GM19025 (cell line): ENCODE data around the gene KRT74.
"Not testable (repeated sequence)": the region's sequence is repeated elsewhere in the genome, so short reads cannot be mapped to it uniquely, and the experiment has no call there.

Experiments
- ATAC-seq: cut with Tn5 transposase; IDR thresholded peaks from one replicate; pipeline ENCODE4 v1.9.1; 2021; ENCODE audit warnings: mild to moderate bottlenecking, low read depth, moderate library complexity; ENCODE audit not compliant: unreplicated experiment

KRT74 gene

DNA sequence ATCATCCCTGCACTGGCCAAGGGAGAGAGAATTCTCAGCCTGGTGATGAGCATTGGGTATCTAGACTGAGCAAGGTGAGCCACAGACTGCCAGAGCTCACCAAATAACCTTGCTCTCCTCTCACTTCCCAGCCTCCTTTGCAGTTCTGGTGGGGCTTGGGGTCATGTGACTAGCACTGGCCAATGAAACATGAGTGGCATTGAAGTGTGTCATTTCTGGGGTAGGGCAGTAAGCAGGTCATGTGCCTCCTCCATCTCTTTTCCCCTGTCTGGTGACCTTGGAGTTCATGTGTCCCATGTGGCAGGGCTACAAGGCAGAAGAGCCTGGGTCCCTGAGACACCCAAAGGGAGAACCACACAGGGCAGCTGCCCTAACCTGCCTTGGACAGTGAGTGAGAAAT, 31.2 kb upstream of the KRT74 start:
- no peak for ATAC-seq

DNA sequence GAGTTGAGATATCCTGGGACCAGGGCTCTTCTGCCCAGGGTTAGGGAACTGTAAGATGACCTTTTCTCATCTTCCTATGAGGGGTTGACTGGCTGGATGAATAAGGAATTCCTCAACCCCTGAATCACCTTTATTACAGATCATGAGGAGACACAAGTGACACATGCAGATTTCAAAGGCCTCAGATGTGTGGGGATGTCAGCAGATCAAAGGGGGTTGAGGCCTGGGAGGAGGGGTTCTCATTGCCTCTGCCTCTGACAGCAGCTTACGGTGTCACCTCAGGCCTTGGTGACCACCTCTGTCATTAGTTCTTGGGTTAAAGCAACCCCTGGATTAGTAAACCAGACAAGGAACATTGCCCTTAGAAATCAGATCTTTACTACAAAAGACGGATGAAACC, 29.7 kb upstream of the KRT74 start:
- ATAC-seq: no peak

DNA sequence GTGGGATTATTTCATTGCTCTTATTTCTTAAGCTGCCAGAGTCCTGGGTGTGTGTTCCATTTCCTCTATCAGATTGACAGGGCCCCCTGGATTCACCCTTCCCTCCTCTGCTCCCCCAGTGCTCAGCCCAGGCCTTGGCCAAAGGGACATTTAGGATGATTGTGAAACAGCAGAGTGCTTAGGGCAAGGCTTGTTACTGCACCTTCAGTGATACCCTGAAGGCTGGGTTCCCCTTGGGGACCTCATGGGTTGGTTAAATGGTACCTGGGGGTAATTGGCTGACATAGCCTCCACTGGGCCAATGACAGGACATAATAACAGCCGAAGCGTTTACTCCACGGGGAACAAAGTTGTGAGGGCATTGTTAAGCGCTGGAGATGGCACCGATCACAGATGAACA, 28.9 kb upstream of the KRT74 start:
- ATAC-seq: no peak

DNA sequence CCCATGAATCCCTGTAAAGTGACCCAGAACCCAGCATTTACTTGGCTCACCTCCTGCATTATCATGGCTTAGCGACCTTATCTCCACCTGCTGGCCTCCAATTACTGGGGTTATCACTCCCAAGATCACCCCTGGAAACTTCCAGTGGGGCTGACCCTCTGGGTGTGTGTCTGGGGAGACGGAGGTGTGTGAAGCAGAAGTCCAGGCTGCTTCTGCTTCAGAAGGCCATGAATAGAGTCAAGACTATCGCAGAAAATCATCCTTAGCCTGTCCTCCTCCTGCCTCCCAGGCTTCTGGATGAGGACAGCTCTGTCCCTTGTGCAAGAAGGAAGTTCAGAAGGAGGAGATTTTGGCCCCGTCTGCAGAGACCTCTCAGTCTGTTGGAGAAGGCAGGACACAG, 28.0 kb upstream of the KRT74 start:
- ATAC-seq: no peak

DNA sequence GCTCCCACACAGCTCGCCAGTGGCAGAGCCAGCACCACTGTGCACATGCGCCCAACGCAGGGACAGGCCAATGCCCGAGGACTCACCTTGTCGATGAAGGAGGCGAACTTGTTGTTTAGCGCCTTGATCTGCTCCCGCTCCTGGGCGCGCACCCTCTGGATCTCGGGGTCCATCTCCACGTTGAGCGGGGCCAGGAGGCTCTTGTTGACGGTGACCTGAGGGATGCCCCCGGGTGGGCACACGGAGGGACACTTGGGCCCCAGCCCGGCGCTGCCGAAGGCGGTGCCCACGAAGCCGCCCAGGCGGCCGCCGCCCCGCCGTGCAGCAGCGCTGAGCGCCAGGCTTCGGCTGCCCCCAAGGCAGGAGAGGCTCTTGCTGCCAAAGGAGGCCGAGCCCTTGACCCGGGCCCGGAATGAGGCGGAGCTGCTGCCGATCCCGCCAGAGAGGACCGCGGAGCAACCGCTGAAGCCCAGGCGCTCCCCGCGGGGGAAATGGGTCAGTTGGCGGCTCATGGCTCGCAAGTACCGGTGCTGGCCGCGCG, 27.4 kb upstream of the KRT74 start, which contains the start of gene KRT72:
KRT72 (minus strand) TSS at position 523 of the 541 bp plus-strand sequence; CDS start at position 512, 11 bp downstream.
- no peak for ATAC-seq

DNA sequence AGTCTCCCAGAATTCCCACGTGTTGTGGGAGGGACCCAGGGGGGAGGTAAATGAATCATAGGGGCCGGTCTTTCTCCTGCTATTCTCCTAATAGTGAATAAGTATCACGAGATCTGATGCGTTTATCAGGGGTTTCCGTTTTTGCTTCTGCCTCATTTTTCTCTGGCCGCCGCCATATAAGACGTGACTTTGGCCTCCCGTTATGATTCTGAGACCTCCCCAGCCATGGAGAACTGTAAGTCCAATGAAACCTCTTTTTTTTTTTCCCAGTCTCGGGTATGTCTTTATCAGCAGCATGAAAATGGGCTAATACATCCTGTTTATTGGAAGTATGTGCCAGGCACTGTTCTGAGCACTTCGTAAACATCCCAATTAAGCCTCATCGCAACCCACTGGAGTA, 26.8 kb upstream of the KRT74 start:
- ATAC-seq: no peak

DNA sequence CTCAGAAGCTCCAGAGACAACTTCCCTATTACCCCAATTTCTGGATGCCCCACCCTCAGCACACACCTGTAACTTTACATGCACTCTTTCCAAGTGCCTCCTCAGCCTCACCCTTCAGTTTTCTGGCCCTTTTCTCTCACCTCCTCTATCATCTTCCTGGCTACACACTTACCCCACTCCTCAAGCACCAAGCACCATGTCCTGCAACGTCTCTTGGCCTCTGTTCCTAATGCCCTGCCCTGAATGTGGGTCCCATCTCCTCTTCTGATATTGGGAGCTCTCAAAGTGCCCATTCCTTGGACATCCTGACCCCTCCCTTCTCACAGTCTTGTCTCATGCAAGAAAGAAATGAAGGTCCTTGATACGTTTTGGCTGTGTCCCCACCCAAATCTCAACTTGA, 26.4 kb upstream of the KRT74 start:
- ATAC-seq: no peak

DNA sequence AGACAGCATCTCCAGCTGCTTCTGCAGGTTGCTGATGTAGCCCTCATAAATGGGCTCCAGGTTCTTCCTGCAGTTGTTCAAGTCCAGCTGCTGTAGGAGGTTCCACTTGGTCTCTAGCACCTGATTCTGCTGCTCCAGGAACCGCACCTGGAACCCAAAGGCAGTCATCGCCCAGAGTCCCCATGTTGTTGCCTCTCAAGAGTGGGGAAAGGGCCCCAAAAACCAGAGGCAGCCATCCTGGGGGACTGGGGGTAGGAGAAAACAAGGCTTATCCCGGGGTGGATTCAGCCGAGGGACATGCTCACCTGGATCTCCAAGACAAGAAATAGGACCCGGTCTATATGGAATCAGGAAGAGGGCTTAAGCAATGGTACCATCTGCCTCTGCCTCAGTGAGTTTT, 25.3 kb upstream of the KRT74 start:
- ATAC-seq: no peak

DNA sequence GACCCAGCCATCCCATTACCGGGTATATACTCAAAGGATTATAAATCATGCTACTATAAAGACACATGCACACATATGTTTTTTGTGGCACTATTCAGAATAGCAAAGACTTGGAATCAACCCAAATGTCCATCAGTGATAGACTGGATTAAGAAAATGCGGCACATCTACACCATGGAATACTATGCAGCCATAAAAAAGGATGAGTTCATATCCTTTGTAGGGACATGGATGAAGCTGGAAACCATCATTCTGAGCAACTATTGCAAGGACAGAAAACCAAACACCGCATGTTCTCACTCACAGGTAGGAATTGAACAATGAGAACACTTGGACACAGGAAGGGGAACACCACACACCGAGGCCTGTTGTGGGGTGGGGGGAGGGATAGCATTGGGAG, 20.6 kb upstream of the KRT74 start:
- not testable (repeated sequence) for ATAC-seq

DNA sequence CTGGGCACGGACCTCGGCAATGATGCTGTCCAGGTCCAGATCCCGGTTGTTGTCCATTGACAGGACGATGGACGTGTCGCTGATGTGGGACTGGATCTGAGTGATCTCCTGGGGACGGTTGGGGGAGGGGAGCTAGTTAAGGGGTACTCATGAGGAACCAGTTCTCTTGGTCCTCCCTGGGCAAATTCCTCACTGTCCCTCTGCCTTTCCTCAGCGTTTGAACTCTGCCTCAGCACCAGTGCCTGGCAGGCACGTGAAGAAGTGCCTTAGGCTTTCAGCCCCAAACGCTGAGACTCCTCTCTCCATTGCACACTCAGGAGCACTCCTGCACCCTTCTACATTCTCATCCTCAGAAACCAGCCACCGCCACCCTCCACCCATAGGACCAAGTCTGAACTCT, 17.9 kb upstream of the KRT74 start:
- ATAC-seq: no peak

DNA sequence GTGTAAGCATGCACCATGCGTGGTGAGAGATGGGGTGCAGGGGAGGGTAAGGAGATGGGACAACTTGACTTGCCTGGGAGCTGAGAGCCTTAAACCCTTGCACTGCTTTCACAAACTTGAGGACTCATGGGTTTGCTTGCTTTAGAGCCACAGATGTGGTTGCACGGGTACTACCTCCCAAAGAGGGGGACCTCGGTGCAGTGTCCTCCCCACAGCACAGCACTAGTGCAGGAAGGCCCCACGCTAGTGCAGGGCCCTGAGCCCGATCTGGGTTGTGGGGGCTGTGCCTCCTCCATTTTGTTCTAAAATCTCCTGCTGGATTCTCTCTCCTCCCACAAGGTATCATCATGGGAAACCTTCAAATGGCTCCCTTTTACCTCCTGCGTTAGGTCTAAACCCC, 16.4 kb upstream of the KRT74 start:
- no peak for ATAC-seq

DNA sequence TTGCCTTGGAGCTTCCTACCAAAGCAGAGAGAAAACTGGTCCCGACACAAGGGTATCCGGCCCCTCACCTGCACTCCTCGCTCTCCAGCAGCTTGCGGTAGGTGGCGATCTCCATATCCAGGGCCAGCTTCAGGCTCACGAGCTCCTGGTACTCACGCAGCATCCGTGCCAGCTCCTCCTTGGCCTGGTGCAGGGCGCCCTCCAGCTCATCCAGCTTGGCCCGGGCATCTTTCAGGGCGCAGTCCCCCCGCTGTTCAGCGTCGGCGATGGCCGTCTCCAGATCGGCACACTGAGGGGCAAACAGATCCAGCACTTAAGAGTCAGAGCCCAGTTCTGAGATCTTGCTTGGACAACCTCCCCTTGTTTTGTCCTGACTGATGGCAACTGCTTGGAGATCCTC, 13.9 kb upstream of the KRT74 start:
- no peak for ATAC-seq

DNA sequence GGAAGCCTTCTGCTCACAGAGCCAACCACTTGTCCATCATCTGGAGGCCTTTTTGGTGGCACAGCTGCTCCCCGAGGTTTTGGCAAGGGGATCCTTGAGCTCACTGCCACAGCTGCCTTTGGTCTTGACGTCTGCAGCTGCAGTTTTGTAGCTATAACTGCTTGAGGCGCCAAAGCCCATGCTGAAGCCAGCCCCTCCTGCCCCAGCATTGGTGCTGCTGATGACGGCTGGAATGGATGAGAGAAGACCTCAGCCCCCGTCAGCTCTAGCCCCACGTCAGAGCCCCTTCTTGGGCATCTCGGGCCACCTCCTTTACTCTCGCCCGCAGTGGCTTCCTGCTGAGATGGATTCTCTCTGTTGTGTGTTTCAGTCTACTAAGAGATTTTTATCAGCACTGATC, 12.3 kb upstream of the KRT74 start:
- no peak for ATAC-seq

DNA sequence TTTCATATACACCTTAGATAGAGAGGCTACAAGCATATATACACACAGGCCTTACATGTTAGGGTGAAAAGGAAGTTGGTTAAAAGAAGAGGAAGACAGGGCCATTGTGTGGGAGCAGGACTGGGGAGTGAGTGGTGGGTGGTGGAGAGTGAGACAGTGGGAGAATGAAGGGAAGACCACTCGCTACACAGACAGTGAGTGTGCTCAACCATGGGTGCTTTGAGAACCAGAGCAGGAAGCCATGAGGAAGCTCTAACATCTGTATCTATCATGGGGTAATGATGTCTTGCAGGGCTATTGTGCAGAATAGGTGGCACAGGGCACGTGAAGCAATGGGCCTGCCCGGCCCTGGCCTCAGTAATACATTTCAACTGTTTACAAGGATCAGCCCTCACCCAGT, 11.4 kb upstream of the KRT74 start:
- no peak for ATAC-seq

DNA sequence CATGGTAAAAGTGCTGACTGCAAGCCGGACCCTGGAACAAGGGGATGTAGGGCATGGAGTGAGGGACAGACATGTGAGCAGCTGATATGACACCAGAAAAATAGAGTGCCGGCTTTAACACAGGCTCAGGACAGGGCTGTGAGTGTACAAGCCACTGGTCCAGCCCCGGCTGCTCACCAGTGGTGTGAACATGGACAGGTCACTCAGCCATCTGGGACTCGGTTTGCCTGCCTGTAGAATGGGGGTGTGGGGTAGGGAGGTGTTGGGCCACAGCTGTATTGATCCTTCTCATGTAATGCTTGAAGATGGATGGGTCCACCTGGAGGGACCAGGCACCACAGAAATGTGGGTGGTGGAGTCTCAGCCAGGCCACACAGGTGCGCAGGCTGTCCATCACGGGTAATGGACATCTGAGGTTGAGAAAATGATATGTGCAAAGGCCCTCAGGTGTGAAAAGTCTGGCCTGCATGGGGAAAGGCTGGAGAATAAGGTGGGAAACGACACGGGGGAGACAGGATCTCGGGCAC, 10.6 kb upstream of the KRT74 start:
- no peak for ATAC-seq

DNA sequence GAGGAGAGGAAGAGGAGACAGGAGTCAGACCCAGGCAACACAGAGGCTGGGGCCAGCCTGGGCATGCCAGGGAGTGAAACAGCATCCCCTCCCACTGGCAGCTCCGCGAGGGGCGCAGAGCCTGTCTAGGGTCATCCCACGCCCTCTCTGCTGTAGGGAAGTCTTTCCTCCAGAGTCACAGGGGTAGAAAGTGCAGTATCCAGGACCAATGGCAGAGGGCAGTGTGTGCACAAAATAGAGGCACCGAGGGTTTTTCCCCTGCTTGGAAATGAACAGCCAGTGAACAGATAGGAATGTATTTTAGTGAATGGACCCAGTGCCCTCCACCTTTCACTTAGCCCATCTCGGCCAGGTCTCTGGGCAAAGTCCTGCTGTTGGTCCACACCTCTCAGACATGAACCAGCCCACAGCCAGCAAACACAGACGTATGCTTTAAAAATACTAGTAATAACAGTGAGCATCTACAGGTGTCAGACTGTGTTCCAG, 9.4 kb upstream of the KRT74 start:
- ATAC-seq: no peak

DNA sequence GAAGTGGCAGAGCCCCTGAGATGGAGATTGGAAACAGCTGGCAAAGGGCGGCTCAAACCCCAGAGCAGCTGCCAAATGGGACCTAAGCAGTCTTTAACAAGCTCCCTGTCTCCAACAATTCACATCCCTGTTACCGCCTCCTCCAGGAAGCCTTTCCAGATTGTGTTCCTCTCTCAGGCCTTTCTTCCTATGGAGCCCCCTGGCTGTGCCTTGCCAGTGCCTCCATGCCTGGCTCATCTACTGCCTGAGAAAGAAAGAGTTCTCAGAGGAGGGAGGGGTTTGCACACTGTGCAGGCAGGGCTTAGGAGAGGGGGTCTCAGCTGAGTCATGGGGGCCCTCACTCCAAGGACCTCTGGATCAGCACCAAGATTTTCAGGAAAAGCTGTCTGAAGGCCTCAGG, 8.8 kb upstream of the KRT74 start:
- ATAC-seq: no peak

DNA sequence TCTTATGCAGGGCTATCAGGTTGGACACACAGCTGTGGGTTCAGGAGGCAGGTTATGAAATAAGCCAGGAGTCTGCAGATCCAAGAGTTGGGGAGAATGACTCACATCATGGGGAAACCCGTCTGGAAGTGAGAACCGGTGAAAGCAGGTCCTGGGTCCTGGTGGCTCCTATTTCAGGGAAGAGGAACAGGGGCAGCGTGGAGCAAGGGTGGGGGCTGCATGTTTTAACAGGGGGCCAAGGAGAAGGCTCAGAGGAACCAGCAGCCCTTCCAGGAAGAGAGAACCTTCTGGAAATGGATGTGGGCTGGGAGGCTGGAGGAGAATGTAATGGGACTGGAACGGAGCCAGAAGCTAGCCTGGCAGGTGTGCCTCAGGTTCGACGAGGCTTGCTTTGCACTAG, 7.8 kb upstream of the KRT74 start:
- no peak for ATAC-seq

DNA sequence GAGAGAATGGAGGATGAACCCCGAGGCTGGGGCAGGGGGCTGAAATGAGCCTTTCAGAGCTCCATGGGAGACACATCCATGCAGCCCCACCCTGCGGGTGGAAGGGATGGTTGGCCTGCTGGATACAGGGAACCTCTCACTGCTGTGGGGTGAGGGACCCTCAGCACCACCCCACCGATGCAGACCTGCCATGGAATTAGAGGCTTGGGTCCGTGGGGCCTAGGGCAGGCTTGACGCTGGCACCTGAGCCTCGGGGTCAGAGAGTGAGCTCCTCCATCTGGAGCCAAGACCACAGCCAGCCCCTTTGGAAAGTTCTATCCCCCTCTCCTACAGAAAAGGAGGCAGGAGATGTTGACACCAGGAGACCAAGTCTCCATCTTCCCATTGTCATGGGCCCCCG, 7.4 kb upstream of the KRT74 start:
- ATAC-seq: no peak

DNA sequence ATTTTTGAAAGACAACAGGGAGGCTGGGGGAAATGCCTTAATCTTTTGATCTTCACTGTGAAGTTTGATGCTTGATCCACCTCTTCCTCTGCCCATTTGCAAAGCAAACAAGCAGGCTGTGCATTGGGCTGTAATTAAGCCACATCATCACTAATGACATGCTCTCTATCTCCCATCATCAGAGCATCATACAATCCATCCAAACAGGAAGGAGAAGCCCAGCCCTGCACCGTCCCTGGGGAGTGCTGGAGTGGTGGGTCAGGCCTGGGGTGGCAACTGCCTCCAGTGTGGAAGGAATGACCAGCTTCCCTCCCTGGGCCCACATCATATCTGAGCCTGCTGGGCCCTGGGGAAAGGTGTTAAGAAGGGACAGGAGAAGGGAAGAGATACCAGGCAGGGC, 6.9 kb upstream of the KRT74 start:
- ATAC-seq: no peak

DNA sequence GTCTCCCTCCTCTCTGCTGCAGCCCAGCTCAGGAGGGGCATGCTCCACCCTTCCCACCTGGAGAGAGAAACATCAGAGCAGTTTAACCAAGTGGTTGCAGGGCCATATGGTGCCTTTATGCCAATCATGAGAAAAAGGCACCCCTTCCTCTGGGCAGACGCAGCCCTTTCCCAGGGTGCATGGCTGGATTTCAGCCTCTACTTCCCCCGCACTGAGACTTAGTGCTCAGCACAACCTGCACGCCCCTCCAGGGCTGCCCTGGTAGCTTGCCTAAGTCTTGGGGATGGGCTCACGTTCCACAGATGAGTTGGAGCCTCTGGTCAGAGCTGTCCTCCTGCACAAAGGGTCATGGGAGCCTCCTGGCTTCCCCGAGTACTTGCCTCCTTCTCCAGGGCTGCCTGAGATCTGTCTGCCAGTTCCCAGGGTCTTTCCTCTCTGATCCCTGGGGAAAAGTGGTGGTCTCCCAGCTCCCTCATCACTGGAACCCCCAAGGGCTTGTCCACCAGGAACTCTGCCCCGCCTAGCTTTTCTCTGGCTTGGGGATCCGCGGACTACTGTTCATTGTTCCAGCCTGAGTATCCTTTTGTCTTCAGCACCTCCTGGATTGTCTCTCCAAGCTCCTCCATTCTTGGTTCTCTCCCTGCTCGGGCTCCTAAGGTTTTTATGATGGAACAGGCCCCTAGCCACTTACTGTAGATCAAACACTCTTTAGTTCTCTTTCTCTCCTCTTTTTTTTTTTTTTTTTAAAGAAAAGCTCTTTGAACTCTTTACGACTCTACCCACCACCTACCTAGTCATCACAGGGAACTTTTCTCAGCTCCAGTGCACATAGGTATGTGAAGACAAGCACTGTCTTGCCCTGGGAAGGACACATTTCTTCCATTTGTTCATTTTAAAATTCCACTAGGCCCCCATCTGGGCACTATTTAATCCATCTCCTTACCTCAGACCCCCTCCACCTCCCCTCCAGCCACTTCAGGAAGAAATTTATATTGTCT, 6.1 kb upstream of the KRT74 start:
- ATAC-seq: no peak

DNA sequence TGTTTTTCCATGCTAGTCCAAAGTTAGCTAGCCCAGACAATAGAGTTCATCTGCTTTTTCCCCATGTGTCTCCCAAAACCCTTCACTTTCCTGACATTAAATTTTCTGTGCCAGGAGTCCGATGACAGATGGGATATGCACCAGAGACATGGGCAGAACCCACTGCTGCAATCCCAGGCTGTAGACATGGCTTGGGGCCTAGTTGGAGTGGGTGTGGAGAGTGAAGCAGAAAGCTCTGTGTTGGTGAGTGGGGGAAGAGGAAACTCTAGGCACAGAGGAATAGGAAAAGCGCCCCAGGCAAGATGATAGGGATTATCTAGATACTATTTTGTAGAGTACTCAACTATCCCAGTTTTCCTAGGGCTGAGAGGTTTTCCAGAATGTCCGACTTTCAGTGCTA, 4.8 kb upstream of the KRT74 start:
- no peak for ATAC-seq
